Kidney (tissue), 14 donors: ENCODE results near the gene MARCHF9. TPM values are rescaled to one million over a fixed set of nuclear protein-coding genes. Genes with fewer than 3 reads are reported as not detected.
A peak's percentile ranks its signal among the peaks of the same experiment; 100 is the strongest.

ENCODE experiments used
- DNase-seq, 5 donors: peaks; one replicate each; pipeline ENCODE4 v3.0.0-alpha.2; 2013 to 2020
- FAIRE-seq: peaks from 2 replicates; lab custom pipeline; 2012; peaks lifted over from hg19 to GRCh38; lab: Jason Lieb, UNC
- H3K27ac ChIP-seq, 2 donors: one replicate each; pipeline ENCODE4 v1.7.0; 2013; ENCODE audit warnings: low read depth in 2 of 2, low read length in 2 of 2, inconsistent platforms in 1 of 2
- H3K27me3 ChIP-seq: one replicate; pipeline ENCODE4 v1.7.1; 2013; ENCODE audit warnings: low read length, inconsistent platforms; ENCODE audit not compliant: control insufficient read depth, insufficient read depth
- H3K36me3 ChIP-seq, 3 donors: one replicate each; pipeline versions ENCODE4 v1.7.0 to v1.7.1; 2013; ENCODE audit warnings: low read length in 3 of 3, control low read depth in 1 of 3, inconsistent platforms in 1 of 3; ENCODE audit not compliant: insufficient read depth in 3 of 3, control insufficient read depth in 2 of 3
- H3K4me1 ChIP-seq, 3 donors: one replicate each; pipeline versions ENCODE4 v1.7.0 to v1.7.1; 2013; ENCODE audit warnings: low read length in 3 of 3, inconsistent platforms in 1 of 3, low read depth in 1 of 3; ENCODE audit not compliant: control insufficient read depth in 2 of 3, insufficient read depth in 2 of 3
- H3K4me3 ChIP-seq, 3 donors: one replicate each; pipeline versions ENCODE4 v1.7.0 to v1.8.1; 2013; ENCODE audit warnings: low read length in 3 of 3, control low read depth in 1 of 3, inconsistent platforms in 1 of 3
- H3K9ac ChIP-seq, 3 donors: one replicate each; pipeline versions ENCODE4 v1.7.0 to v1.7.1; 2013; ENCODE audit warnings: low read length in 3 of 3, control low read depth in 1 of 3, inconsistent platforms in 1 of 3
- H3K9me3 ChIP-seq, 3 donors: one replicate each; pipeline versions ENCODE4 v1.7.0 to v1.7.1; 2013; ENCODE audit warnings: low read length in 3 of 3, control low read depth in 1 of 3, inconsistent platforms in 1 of 3; ENCODE audit not compliant: control insufficient read depth in 2 of 3, insufficient read depth in 1 of 3
- intact Hi-C: fragments of 100-400 bp; cut with DNase I; formaldehyde crosslinking; loops from one replicate; pipeline ENCODE4 v1.11.1; 2022
- polyA plus RNA-seq: library from polyadenylated mRNA; stranded (reverse); fragments of 350-450 nt; fragmentation: Illumina TruSeq; extraction: RNeasy Lipid Tissue Mini Kit (QIAGEN cat#74804); gene quantifications from one replicate; pipeline ENCODE4 v1.2.3, GENCODE V29; 2014; ENCODE audit warnings: low read depth, low replicate concordance; ENCODE audit not compliant: insufficient read depth
- total RNA-seq: library from RNA; stranded (reverse); fragmentation: NEBNext Ultra II Directional; extraction: Animal tissue kit (Norgen Biotek cat#: 25700); gene quantifications from one replicate; pipeline ENCODE4 v1.2.1, GENCODE V29; 2021
- TF ChIP-seq, protein P1 (sequence below): IDR thresholded peaks from 3 replicates; pipeline ENCODE4 v1.5.1; 2012; ENCODE audit warnings: mild to moderate bottlenecking, moderate library complexity, borderline replicate concordance; ENCODE audit not compliant: insufficient read depth; ENCODE audit errors: extremely low read depth
- donor health status: control.
- donor health status: control.
- donor health status: control.
- donor health status: control.
- donor health status: control.
- donor health status: DM: yes; HTN: yes; CAD: no.
- donor health status: Normal renal cell carcinoma (clear cell type).

MARCHF9 gene
- total and polyA plus RNA-seq, 2 donors from 2014 or later, result 22.9 to 38.4 TPM

DNA sequence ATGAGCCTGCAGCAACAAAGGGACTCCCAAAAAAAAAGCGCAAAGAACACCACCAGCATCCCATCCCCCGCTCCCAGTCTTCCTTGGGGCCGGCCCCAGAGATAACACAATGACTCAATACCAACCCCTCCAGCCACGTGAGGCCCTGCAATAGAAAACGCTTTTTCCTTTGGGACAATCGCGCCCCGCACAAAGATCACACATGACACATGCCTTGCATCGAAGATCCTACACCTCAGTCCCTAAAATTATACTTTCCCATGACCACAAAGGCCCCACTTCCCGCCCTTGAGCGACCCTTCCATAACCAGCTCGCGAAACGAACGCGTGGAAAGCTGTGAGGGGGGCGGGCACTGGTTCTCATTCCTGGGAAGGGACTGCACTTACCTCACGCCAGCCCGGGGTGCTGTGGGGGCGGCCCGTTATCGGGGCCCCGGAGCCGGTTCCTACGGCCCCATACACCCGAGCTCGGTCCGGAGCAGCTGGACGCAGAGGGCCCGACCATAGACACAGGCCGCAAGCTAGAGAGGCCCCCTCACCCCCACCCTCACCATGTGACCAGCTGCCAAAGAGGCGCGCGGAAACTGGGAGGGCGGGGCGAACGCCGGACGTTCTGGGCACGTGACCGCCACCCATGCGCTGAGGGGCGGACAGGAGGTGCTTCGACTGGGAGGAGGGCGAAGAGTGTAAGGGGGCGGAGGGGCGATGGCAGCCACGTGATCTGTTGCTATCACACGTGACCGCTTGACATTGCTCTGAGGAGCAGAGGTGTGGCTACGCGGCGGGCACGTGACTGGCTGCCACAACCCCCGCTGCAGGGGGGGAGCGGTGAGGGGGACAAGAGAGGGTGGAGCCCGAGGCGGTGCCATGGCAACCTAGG, 2.9 kb upstream of the MARCHF9 start, which contains the start of gene CDK4:
Gene CDK4 (minus strand): TSS at position 523 of the 880 bp plus-strand sequence. CDS start 593 bp downstream, outside the sequence.
- Histone ChIP-seq H3K36me3 (peaks cover 5 to 9% (median 8%) of the 10 kb centered on the region in 3 donors), H3K9ac (peak within 1 kb of the TSS; percentile 34 to 86 (median 80)), H3K4me1 (peaks cover 4 to 21% (median 6%) of the 10 kb centered on the region in 3 donors), H3K27me3 (no peaks in the 10 kb centered on the region), H3K27ac (peak within 1 kb of the TSS; percentile 61 to 77), H3K9me3 (no peaks in the 10 kb centered on the region), H3K4me3 (peak within 1 kb of the TSS; percentile 62 to 91 (median 84))
- peak; percentile 65 for FAIRE-seq
- TF ChIP-seq, protein P1, sequence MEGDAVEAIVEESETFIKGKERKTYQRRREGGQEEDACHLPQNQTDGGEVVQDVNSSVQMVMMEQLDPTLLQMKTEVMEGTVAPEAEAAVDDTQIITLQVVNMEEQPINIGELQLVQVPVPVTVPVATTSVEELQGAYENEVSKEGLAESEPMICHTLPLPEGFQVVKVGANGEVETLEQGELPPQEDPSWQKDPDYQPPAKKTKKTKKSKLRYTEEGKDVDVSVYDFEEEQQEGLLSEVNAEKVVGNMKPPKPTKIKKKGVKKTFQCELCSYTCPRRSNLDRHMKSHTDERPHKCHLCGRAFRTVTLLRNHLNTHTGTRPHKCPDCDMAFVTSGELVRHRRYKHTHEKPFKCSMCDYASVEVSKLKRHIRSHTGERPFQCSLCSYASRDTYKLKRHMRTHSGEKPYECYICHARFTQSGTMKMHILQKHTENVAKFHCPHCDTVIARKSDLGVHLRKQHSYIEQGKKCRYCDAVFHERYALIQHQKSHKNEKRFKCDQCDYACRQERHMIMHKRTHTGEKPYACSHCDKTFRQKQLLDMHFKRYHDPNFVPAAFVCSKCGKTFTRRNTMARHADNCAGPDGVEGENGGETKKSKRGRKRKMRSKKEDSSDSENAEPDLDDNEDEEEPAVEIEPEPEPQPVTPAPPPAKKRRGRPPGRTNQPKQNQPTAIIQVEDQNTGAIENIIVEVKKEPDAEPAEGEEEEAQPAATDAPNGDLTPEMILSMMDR, result no peak
- intact Hi-C loops, result no loop called here
- DNase-seq, result peak; percentile 100

- no peak for DNase-seq
- H3K4me1 ChIP-seq, result peaks cover 4 to 21% (median 6%) of the 10 kb centered on the region in 3 donors
- H3K27me3 ChIP-seq, result no peaks in the 10 kb centered on the region
- H3K27ac ChIP-seq, result peak overlapping the region; percentile 20 to 77
- FAIRE-seq, result no peak
- H3K4me3 ChIP-seq, result peak overlapping the region; percentile 53 to 59 (median 58)
- H3K9me3 ChIP-seq, result no peaks in the 10 kb centered on the region
- peaks cover 0 to 8% (median 8%) of the 10 kb centered on the region in 3 donors for H3K36me3 ChIP-seq
- H3K9ac ChIP-seq, result peak overlapping the region in 2 of 3 donors; percentile 9 to 54
- intact Hi-C loops, result no loop called here
- TF ChIP-seq, protein P1, result no peak
Observed at GRCh38 chr12:57752668-57753000, 2.3 kb upstream of the MARCHF9 start.

GRCh38 chr12:57753756-57754337, 1.1 kb upstream of the MARCHF9 start:
- Histone ChIP-seq H3K9ac (no peak overlapping the region), H3K27me3 (no peaks in the 10 kb centered on the region), H3K4me3 (peak overlapping the region in 1 of 3 donors; percentile 2), H3K36me3 (peaks cover 4 to 8% (median 6%) of the 10 kb centered on the region in 3 donors), H3K4me1 (peaks cover 4 to 21% (median 6%) of the 10 kb centered on the region in 3 donors), H3K27ac (no peak overlapping the region), H3K9me3 (no peaks in the 10 kb centered on the region)
- FAIRE-seq (no peak), DNase-seq (no peak)
- intact Hi-C loops, result no loop called here
- TF ChIP-seq, protein P1, result no peak
